HG03025 (cell line): Measurements from ENCODE around the gene UST.

ENCODE experiments used
- ATAC-seq: cut with Tn5 transposase; IDR thresholded peaks from one replicate; pipeline ENCODE4 v1.9.1; 2021; ENCODE audit warnings: mild to moderate bottlenecking, moderate library complexity; ENCODE audit not compliant: unreplicated experiment, low FRiP score

Gene UST

GRCh38 chr6:149074832-149075258 is 328.0 kb downstream of the UST start:
- ATAC-seq: no peak

- ATAC-seq: no peak
These were observed 329.0 kb downstream of the UST start for GRCh38 chr6:149075616-149076354.

GRCh38 chr6:149076355-149076734 is 329.5 kb downstream of the UST start:
- no peak for ATAC-seq

- ATAC-seq: no peak
These were observed 330.4 kb downstream of the UST start for GRCh38 chr6:149077208-149077607.

- ATAC-seq: no peak
These were observed 331.5 kb downstream of the UST start for GRCh38 chr6:149078211-149078782.

GRCh38 chr6:149079456-149079855 is 332.6 kb downstream of the UST start:
- no peak for ATAC-seq

- no peak for ATAC-seq
These were observed 333.2 kb downstream of the UST start for GRCh38 chr6:149079911-149080491.

GRCh38 chr6:149080511-149080910 is 333.7 kb downstream of the UST start:
- ATAC-seq: no peak

GRCh38 chr6:149081281-149081680 is 334.5 kb downstream of the UST start:
- ATAC-seq: no peak

- no peak for ATAC-seq
These were observed 335.5 kb downstream of the UST start for GRCh38 chr6:149082320-149082719.

- no peak for ATAC-seq
These were observed 337.2 kb downstream of the UST start for GRCh38 chr6:149084026-149084425.

- no peak for ATAC-seq
These were observed 338.2 kb downstream of the UST start for GRCh38 chr6:149084808-149085556.

- no peak for ATAC-seq
These were observed 338.7 kb downstream of the UST start for GRCh38 chr6:149085557-149085938.

- ATAC-seq: no peak
These were observed 339.5 kb downstream of the UST start for GRCh38 chr6:149086363-149086762.

GRCh38 chr6:149087898-149088297 is 341.1 kb downstream of the UST start:
- no peak for ATAC-seq

- no peak for ATAC-seq
These were observed 341.5 kb downstream of the UST start for GRCh38 chr6:149088361-149088760.

GRCh38 chr6:149089510-149089909 is 342.7 kb downstream of the UST start:
- no peak for ATAC-seq

- ATAC-seq: no peak
These were observed 344.1 kb downstream of the UST start for GRCh38 chr6:149090937-149091336.

- ATAC-seq: no peak
These were observed 346.8 kb downstream of the UST start for GRCh38 chr6:149093643-149094042.

GRCh38 chr6:149094156-149094555 is 347.3 kb downstream of the UST start:
- no peak for ATAC-seq

- ATAC-seq: no peak
These were observed 348.1 kb downstream of the UST start for GRCh38 chr6:149094934-149095351.
